OCI-LY7 (cell line): ENCODE data around the gene DHRS4L2.

Source experiments
- EZH2phosphoT487 ChIP-seq: fragments of 200-600 bp; sonication (generic); IDR thresholded peaks from 2 replicates; pipeline ENCODE4 v1.6.1; 2018; ENCODE audit warnings: low read depth, borderline replicate concordance, mild to moderate bottlenecking, mixed run types, antibody characterized with exemption, low read length, moderate library complexity, mixed read lengths
- TF ChIP-seq, protein P1 (sequence below): fragments of 200-600 bp; sonication (generic); conservative IDR thresholded peaks from 2 replicates; pipeline ENCODE4 v1.5.1; 2014; ENCODE audit warnings: mild to moderate bottlenecking, antibody characterized with exemption, low read length, moderate library complexity, mixed read lengths

DNA sequence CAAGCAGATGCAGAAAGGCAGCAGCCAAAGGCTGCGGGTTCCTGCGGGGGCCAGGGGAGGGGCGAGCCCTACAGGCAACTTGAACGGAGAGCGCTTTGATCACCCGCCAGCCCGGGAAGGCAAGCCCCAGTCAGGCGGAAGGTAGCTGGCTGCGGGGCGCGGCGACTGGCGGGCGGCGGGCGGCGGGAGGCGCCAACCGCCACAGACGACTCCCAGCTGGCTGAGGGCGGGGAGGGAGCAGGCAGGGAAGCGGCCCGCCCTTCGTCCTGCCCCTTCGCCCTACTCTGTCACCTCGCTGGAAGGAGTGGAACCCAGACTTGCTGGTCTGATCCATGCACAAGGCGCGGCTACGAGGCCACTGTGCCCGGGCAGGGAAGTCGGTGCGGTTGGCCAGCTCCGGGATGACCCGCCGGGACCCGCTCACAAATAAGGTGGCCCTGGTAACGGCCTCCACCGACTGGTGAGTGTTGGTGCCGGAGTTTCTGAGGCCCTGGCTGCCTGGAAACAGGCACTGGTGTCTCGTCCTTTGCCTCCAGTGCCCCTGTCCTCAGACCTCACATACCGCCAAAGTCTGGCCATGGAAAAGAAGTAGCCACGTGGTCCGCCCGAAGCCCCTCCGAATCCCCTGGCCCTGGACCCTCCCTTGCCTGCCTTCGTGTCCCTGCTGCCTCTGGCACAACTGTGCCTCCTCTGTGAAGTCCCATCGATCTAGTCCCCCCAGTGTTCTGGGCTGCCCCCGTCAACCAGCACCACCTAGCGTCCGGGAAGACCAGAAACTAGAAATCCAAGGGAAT, 47.6 kb downstream of the DHRS4L2 start:
- TF ChIP-seq, protein P1, sequence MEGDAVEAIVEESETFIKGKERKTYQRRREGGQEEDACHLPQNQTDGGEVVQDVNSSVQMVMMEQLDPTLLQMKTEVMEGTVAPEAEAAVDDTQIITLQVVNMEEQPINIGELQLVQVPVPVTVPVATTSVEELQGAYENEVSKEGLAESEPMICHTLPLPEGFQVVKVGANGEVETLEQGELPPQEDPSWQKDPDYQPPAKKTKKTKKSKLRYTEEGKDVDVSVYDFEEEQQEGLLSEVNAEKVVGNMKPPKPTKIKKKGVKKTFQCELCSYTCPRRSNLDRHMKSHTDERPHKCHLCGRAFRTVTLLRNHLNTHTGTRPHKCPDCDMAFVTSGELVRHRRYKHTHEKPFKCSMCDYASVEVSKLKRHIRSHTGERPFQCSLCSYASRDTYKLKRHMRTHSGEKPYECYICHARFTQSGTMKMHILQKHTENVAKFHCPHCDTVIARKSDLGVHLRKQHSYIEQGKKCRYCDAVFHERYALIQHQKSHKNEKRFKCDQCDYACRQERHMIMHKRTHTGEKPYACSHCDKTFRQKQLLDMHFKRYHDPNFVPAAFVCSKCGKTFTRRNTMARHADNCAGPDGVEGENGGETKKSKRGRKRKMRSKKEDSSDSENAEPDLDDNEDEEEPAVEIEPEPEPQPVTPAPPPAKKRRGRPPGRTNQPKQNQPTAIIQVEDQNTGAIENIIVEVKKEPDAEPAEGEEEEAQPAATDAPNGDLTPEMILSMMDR = peak; percentile 85
- no peak for TF ChIP-seq EZH2phosphoT487
